ENCODE results near the gene FAM135A. TPM values are rescaled to one million over a fixed set of nuclear protein-coding genes. Genes with fewer than 3 reads are reported as not detected.

The FAM135A gene
- total RNA-seq, 3 donors from 2014 or later = 42.1 to 63.3 (median 56.3) TPM

- no peak for TF ChIP-seq CTCF (IDR thresholded peaks at IDR 0.05)
- Histone ChIP-seq H3K4me3 (no peak overlapping the region), H3K36me3 (ENCODE audit: low read depth) (no peaks in the 10 kb centered on the region), H3K9me3 (no peaks in the 10 kb centered on the region), H3K4me1 (ENCODE audit: low read depth) (peaks cover 13% of the 10 kb centered on the region)
- intact Hi-C loops (cut with DNase I, micrococcal nuclease) = no loop called here
- ATAC-seq = no peak
- DNase-seq = no peak
Observed at GRCh38 chr6:70388814-70389213, 24.5 kb upstream of the FAM135A start.

- intact Hi-C loops (cut with DNase I, micrococcal nuclease) = no loop called here
- H3K4me1 ChIP-seq (ENCODE audit: low read depth) = peaks cover 13% of the 10 kb centered on the region
- no peak for TF ChIP-seq CTCF (IDR thresholded peaks at IDR 0.05)
- DNase-seq = no peak
- H3K36me3 ChIP-seq (ENCODE audit: low read depth) = no peaks in the 10 kb centered on the region
- H3K9me3 ChIP-seq = no peaks in the 10 kb centered on the region
- no peak overlapping the region for H3K4me3 ChIP-seq
- ATAC-seq = no peak
Observed at GRCh38 chr6:70389261-70389660, 24.0 kb upstream of the FAM135A start.

- H3K4me3 ChIP-seq = no peak overlapping the region
- H3K4me1 ChIP-seq (ENCODE audit: low read depth) = peaks cover 13% of the 10 kb centered on the region
- DNase-seq = no peak
- H3K36me3 ChIP-seq (ENCODE audit: low read depth) = no peaks in the 10 kb centered on the region
- no peaks in the 10 kb centered on the region for H3K9me3 ChIP-seq
- ATAC-seq = no peak
- no peak for TF ChIP-seq CTCF (IDR thresholded peaks at IDR 0.05)
- intact Hi-C loops (cut with DNase I, micrococcal nuclease) = no loop called here
Observed at GRCh38 chr6:70390067-70390466, 23.2 kb upstream of the FAM135A start.

- ATAC-seq (peak; percentile 71), DNase-seq (no peak)
- intact Hi-C loops (cut with DNase I, micrococcal nuclease) = no loop called here
- no peak overlapping the region for H3K4me3 ChIP-seq
- no peak for TF ChIP-seq CTCF (IDR thresholded peaks at IDR 0.05)
- H3K36me3 ChIP-seq (ENCODE audit: low read depth) = no peaks in the 10 kb centered on the region
- peaks cover 18% of the 10 kb centered on the region for H3K4me1 ChIP-seq (ENCODE audit: low read depth)
- H3K9me3 ChIP-seq = no peaks in the 10 kb centered on the region
Observed at GRCh38 chr6:70391492-70391891, 21.8 kb upstream of the FAM135A start.

- peak in 1 of 3 donors; percentile 52 for DNase-seq
- intact Hi-C loops (cut with DNase I, micrococcal nuclease) = no loop called here
- no peaks in the 10 kb centered on the region for H3K36me3 ChIP-seq (ENCODE audit: low read depth)
- no peak for ATAC-seq
- no peak for TF ChIP-seq CTCF (IDR thresholded peaks at IDR 0.05)
- H3K9me3 ChIP-seq = no peaks in the 10 kb centered on the region
- peaks cover 24% of the 10 kb centered on the region for H3K4me1 ChIP-seq (ENCODE audit: low read depth)
- no peak overlapping the region for H3K4me3 ChIP-seq
Observed at GRCh38 chr6:70394518-70395300, 18.6 kb upstream of the FAM135A start.
